ENCODE results near the gene TIMM10B.

DNA sequence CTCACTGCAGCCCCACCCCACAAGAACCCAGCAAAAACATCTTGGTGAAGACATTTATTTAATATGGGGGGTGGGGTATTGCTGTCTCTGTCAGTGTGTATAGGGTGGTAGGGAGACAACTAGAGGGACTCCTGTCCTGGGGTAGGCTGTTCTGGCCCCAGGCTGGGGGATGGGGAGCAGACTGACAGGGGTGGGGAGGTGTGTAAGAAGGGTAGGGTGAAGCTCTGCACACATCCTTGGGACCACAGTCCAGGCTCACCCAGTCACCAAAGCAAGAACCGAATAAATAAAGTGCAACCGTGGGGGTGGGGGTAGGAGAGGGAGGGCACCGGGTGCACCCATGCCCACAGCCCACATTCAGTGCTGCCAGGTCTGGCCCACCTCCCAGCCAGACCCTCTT lies 32.7 kb upstream of the TIMM10B start:
- TF ChIP-seq, protein P1, sequence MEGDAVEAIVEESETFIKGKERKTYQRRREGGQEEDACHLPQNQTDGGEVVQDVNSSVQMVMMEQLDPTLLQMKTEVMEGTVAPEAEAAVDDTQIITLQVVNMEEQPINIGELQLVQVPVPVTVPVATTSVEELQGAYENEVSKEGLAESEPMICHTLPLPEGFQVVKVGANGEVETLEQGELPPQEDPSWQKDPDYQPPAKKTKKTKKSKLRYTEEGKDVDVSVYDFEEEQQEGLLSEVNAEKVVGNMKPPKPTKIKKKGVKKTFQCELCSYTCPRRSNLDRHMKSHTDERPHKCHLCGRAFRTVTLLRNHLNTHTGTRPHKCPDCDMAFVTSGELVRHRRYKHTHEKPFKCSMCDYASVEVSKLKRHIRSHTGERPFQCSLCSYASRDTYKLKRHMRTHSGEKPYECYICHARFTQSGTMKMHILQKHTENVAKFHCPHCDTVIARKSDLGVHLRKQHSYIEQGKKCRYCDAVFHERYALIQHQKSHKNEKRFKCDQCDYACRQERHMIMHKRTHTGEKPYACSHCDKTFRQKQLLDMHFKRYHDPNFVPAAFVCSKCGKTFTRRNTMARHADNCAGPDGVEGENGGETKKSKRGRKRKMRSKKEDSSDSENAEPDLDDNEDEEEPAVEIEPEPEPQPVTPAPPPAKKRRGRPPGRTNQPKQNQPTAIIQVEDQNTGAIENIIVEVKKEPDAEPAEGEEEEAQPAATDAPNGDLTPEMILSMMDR (conservative IDR thresholded peaks at IDR 0.05), result no peak
- no peak for TF ChIP-seq EZH2 (IDR thresholded peaks at IDR 0.05; ENCODE audit: low read depth)

Data from PC-9 (cell line).